Sciatic nerve (tissue), 1 donor: ENCODE measurements around the gene RCAN2. TPM values are rescaled to one million over a fixed set of nuclear protein-coding genes. Genes with fewer than 3 reads are reported as not detected.

Experiments
- total RNA-seq: library from RNA; stranded (reverse); fragmentation: NEBNext Ultra II Directional; extraction: Animal tissue kit (Norgen Biotek cat#: 25700); gene quantifications from one replicate; pipeline ENCODE4 v1.2.1, GENCODE V29; 2021
- donor health status: DM: no; HTN: no; CAD: no.

Gene RCAN2
- total RNA-seq, 1 donor from 2014 or later: 14.8 TPM

Other genes with a start within 250 kb of the RCAN2 start
- gene CYP39A1, start 161.4 kb upstream of the RCAN2 start, total RNA-seq: 8.3 TPM
- 49.0 TPM for gene SLC25A27, start 161.5 kb upstream of the RCAN2 start, total RNA-seq
- gene TDRD6, start 196.4 kb upstream of the RCAN2 start, total RNA-seq: 1.9 TPM
- gene PLA2G7, start 243.9 kb upstream of the RCAN2 start, total RNA-seq: 5.9 TPM